Upper lobe of right lung (tissue), 1 donor: ENCODE results near the gene ZNF440. TPM values are rescaled to one million over a fixed set of nuclear protein-coding genes. Genes with fewer than 3 reads are reported as not detected.
"Not testable (repeated sequence)": the region's sequence is repeated elsewhere in the genome, so short reads cannot be mapped to it uniquely, and the experiment has no call there.

Source experiments
- ATAC-seq: fragments of 200-7000 bp; cut with Tn5 transposase; one replicate; pipeline ENCODE4 v1.9.1; 2020; ENCODE audit warnings: mild to moderate bottlenecking, moderate library complexity
- DNase-seq: peaks from one replicate; pipeline ENCODE4 v3.0.0-alpha.2; 2020
- H3K27ac ChIP-seq: fragments of 200-600 bp; one replicate; pipeline ENCODE4 v1.8.0; 2022
- H3K27me3 ChIP-seq: fragments of 200-600 bp; one replicate; pipeline ENCODE4 v1.8.0; 2022; ENCODE audit warnings: mild to moderate bottlenecking
- H3K36me3 ChIP-seq: fragments of 200-600 bp; one replicate; pipeline ENCODE4 v1.8.0; 2022
- H3K4me1 ChIP-seq: fragments of 200-600 bp; one replicate; pipeline ENCODE4 v1.8.0; 2022
- H3K4me3 ChIP-seq: fragments of 200-600 bp; one replicate; pipeline ENCODE4 v1.8.0; 2022; ENCODE audit warnings: mild to moderate bottlenecking
- H3K9me3 ChIP-seq: fragments of 200-600 bp; one replicate; pipeline ENCODE4 v1.8.0; 2022
- intact Hi-C: fragments of 100-400 bp; cut with DNase I; formaldehyde crosslinking; loops from one replicate; pipeline ENCODE4 v1.11.0; 2022
- total RNA-seq: library from RNA; stranded (reverse); fragmentation: NEBNext Ultra II Directional; extraction: Animal tissue kit (Norgen Biotek cat#: 25700); gene quantifications from one replicate; pipeline ENCODE4 v1.2.1, GENCODE V29; 2021
- TF ChIP-seq, protein P1 (sequence below): fragments of 200-600 bp; IDR thresholded peaks from one replicate; pipeline ENCODE4 v1.8.0; 2022; ENCODE audit warnings: antibody characterized with exemption
- donor health status: DM: no; HTN: yes; CAD: no; lungs with severe emphysema.

ZNF440 gene
- total RNA-seq, 1 donor from 2014 or later = 12.4 TPM

DNA sequence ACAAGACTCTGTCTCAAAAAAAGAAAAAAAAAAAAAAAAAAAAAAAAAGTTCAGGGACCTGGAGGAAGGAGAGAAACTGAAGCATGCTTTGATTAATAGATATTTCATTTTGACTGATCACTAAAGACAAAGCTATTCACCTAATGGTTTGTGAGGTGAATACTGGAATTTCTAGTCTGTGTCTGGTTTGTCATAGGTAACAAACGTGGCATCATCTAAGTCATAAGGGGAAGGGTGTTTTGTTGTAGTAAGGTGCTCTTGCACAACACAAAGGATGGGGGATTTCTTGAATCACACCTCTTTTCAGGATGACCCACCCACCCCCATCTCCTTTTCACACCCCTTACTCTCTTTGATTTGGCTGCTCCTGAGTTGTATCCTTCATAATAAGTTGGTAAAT is 59.7 kb downstream of the ZNF440 start:
- Histone ChIP-seq H3K36me3 (no peaks in the 10 kb centered on the region), H3K4me3 (no peak overlapping the region), H3K27ac (no peak overlapping the region), H3K4me1 (no peaks in the 10 kb centered on the region), H3K27me3 (no peaks in the 10 kb centered on the region), H3K9me3 (peaks cover 12% of the 10 kb centered on the region)
- TF ChIP-seq, protein P1, sequence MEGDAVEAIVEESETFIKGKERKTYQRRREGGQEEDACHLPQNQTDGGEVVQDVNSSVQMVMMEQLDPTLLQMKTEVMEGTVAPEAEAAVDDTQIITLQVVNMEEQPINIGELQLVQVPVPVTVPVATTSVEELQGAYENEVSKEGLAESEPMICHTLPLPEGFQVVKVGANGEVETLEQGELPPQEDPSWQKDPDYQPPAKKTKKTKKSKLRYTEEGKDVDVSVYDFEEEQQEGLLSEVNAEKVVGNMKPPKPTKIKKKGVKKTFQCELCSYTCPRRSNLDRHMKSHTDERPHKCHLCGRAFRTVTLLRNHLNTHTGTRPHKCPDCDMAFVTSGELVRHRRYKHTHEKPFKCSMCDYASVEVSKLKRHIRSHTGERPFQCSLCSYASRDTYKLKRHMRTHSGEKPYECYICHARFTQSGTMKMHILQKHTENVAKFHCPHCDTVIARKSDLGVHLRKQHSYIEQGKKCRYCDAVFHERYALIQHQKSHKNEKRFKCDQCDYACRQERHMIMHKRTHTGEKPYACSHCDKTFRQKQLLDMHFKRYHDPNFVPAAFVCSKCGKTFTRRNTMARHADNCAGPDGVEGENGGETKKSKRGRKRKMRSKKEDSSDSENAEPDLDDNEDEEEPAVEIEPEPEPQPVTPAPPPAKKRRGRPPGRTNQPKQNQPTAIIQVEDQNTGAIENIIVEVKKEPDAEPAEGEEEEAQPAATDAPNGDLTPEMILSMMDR = no peak
- ATAC-seq (no peak), DNase-seq (no peak)
- intact Hi-C loops = no loop called here

DNA sequence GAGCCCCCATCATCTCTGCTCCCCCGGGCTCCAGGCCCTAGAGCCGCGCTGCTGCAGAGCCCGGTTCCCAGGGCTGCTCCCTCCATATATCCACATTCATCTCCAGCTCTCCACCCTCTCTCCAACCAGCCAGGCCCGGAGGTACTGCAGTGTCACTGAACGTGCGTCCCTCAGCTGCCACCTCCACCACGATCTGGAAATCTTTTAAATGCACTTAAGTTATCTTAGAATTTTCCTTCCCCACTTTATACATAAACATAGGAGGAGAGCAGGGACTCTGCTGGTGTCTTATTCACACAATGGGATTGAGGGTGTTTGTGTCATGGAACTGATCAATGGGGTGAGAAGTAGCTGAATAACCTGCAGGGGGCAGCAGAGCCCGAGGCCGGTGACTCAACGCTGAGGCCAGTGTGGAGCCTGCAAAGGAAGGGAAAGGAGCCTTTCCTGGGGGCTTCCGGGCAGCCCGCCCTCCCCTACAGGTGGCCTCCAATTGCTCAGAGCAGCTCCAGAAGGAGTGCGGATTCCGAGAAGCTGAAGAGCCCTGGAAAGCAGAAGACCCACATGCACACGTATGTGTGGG is 65.7 kb downstream of the ZNF440 start:
- H3K9me3 ChIP-seq, intact Hi-C loops, DNase-seq, H3K36me3 ChIP-seq, H3K27me3 ChIP-seq, H3K27ac ChIP-seq, H3K4me3 ChIP-seq, H3K4me1 ChIP-seq: not testable (repeated sequence)
- ATAC-seq = peak; percentile 61
- TF ChIP-seq, protein P1 = peak; percentile 47

DNA sequence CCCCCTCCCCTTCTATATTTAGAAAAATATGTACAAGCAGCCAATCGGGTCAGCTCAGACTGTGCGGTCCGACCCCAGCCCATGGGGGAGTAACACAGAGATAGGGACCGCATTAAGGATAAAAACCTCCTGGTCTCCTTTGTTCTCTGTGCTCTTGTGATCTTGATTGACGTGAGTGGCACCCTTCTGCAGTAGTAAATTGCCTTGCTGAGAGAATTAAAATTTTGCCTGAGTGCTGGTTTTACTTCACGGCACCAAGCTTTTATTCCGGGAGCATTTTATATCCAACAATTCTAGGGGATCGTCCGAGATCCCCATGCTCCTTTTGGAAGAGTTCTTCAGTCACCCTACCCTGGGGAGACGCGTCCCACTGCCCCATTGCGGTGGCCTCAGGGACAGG is 66.5 kb downstream of the ZNF440 start:
- Histone ChIP-seq H3K9me3 (no peaks in the 10 kb centered on the region), H3K4me3 (no peak overlapping the region), H3K27me3 (no peaks in the 10 kb centered on the region), H3K36me3 (no peaks in the 10 kb centered on the region), H3K27ac (no peak overlapping the region), H3K4me1 (no peaks in the 10 kb centered on the region)
- ATAC-seq (no peak), DNase-seq (no peak)
- TF ChIP-seq, protein P1 = no peak
- intact Hi-C loops = no loop called here

DNA sequence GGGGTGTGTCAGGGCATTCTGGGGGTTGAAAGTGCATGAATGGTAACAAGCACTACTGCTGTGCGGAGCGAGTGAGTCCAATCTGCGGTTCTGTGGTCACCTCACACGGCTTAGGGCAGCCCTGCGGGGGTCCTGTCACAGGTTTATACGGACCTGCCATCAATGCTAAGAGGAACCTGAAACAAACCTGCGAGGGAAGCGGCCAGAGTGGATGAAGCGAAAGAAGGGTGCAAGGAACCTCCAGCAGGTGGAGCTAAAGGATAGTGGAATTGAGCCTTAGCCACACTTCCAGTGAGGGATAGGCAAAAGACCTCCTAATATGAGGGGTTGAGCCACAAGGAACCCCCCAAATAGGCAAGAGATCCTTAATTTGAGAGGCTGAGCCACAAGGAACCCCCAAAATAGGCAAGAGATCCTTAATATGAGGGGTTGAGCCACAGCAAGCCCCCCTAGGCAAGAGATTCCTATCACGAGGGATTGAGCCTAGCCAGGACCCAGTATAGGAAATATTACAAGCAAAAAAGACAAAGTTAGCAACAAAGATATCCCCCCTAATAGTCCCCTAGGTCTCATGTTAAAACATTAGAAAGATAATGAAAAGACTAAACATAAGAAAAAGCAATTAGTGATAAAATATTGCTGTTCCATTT is 67.2 kb downstream of the ZNF440 start:
- TF ChIP-seq, protein P1 = peak; percentile 77
- Histone ChIP-seq H3K36me3 (no peaks in the 10 kb centered on the region), H3K9me3 (no peaks in the 10 kb centered on the region), H3K4me1 (no peaks in the 10 kb centered on the region), H3K4me3 (no peak overlapping the region), H3K27me3 (no peaks in the 10 kb centered on the region), H3K27ac (no peak overlapping the region)
- DNase-seq (peak; percentile 63), ATAC-seq (peak; percentile 94)
- intact Hi-C loops = no loop called here

DNA sequence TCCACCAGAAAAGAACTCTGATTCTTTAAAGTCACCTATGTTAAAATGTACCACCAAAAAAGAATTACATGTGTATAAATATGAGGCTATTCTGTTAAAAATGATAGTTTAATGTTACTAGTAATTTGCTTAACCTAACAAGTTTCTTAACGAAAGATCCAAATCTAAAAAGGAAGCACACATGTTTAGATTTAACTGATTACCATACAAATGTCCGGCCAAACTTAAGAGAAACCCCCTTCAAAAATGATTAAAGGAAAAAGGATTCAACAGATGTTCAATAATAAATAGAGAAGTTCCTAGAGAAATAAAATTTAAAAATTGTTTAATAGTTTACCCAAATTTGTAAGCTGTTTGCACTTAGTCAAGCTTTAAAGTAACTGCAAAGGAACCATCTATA is 68.5 kb downstream of the ZNF440 start:
- Histone ChIP-seq H3K4me3 (no peak overlapping the region), H3K27me3 (no peaks in the 10 kb centered on the region), H3K36me3 (no peaks in the 10 kb centered on the region), H3K27ac (no peak overlapping the region), H3K9me3 (no peaks in the 10 kb centered on the region), H3K4me1 (no peaks in the 10 kb centered on the region)
- intact Hi-C loops = no loop called here
- DNase-seq (no peak), ATAC-seq (no peak)
- TF ChIP-seq, protein P1 = no peak

Other genes with a start within 250 kb of the ZNF440 start
- 429 TPM for gene ACP5, start 236.6 kb upstream of the ZNF440 start, total RNA-seq
- gene ZNF627, start 216.8 kb upstream of the ZNF440 start, total RNA-seq = 11.6 TPM
- gene ZNF823, start 75.3 kb upstream of the ZNF440 start, total RNA-seq = 5.6 TPM
- gene ZNF441, start 47.3 kb upstream of the ZNF440 start, total RNA-seq = 10.0 TPM
- 1.9 TPM for gene ZNF491, start 15.8 kb upstream of the ZNF440 start, total RNA-seq
- 9.4 TPM for gene ZNF439, start 34.5 kb downstream of the ZNF440 start, total RNA-seq
- gene ZNF69, start 73.5 kb downstream of the ZNF440 start, total RNA-seq = 12.2 TPM
- gene ZNF700, start 110.8 kb downstream of the ZNF440 start, total RNA-seq = 10.9 TPM
- 5.2 TPM for gene ZNF763, start 150.8 kb downstream of the ZNF440 start, total RNA-seq
- 5.1 TPM for gene ZNF433, start 221.4 kb downstream of the ZNF440 start, total RNA-seq
- not detected for gene ZNF878, start 238.7 kb downstream of the ZNF440 start, total RNA-seq